Mesenteric fat pad (tissue), 1 donor: ENCODE data around the gene DOK5. TPM values are rescaled to one million over a fixed set of nuclear protein-coding genes. Genes with fewer than 3 reads are reported as not detected.

Source experiments
- DNase-seq: peaks from one replicate; pipeline ENCODE4 v3.0.0-alpha.2; 2020; ENCODE audit warnings: low spot score
- total RNA-seq: library from RNA; stranded (reverse); fragmentation: NEBNext Ultra II Directional; extraction: Animal tissue kit (Norgen Biotek cat#: 25700); gene quantifications from one replicate; pipeline ENCODE4 v1.2.1, GENCODE V29; 2021
- donor health status: DM: yes; HTN: yes; CAD: no.

The DOK5 gene
- total RNA-seq, 1 donor from 2014 or later: 4.6 TPM

- DNase-seq: no peak
Measured at GRCh38 chr20:54642864-54643667, 167.7 kb downstream of the DOK5 start.

- no peak for DNase-seq
Measured at GRCh38 chr20:54643761-54644160, 168.4 kb downstream of the DOK5 start.

GRCh38 chr20:54645445-54646155, 170.2 kb downstream of the DOK5 start:
- DNase-seq: no peak

- DNase-seq: no peak
Measured at GRCh38 chr20:54646156-54646517, 170.7 kb downstream of the DOK5 start.

- DNase-seq: no peak
Measured at GRCh38 chr20:54648421-54649142, 173.2 kb downstream of the DOK5 start.

- DNase-seq: no peak
Measured at GRCh38 chr20:54649511-54649962, 174.1 kb downstream of the DOK5 start.

- no peak for DNase-seq
Measured at GRCh38 chr20:54650052-54650719, 174.8 kb downstream of the DOK5 start.

- DNase-seq: no peak
Measured at GRCh38 chr20:54651252-54651651, 175.9 kb downstream of the DOK5 start.

GRCh38 chr20:54654450-54654849, 179.1 kb downstream of the DOK5 start:
- DNase-seq: no peak

GRCh38 chr20:54657268-54657826, 182.0 kb downstream of the DOK5 start:
- DNase-seq: no peak

- DNase-seq: no peak
Measured at GRCh38 chr20:54658525-54658924, 183.1 kb downstream of the DOK5 start.

GRCh38 chr20:54661265-54661664, 185.9 kb downstream of the DOK5 start:
- DNase-seq: no peak

- DNase-seq: no peak
Measured at GRCh38 chr20:54661880-54662465, 186.6 kb downstream of the DOK5 start.

- DNase-seq: no peak
Measured at GRCh38 chr20:54665812-54666211, 190.4 kb downstream of the DOK5 start.

- no peak for DNase-seq
Measured at GRCh38 chr20:54668271-54669039, 193.1 kb downstream of the DOK5 start.

GRCh38 chr20:54669040-54669363, 193.6 kb downstream of the DOK5 start:
- no peak for DNase-seq

GRCh38 chr20:54678253-54678652, 202.9 kb downstream of the DOK5 start:
- DNase-seq: no peak

- DNase-seq: no peak
Measured at GRCh38 chr20:54680439-54680838, 205.0 kb downstream of the DOK5 start.

GRCh38 chr20:54680872-54681619, 205.7 kb downstream of the DOK5 start:
- no peak for DNase-seq
